ENCODE measurements around the gene INAFM2.
A peak's percentile ranks its signal among the peaks of the same experiment; 100 is the strongest.

Gene INAFM2

DNA sequence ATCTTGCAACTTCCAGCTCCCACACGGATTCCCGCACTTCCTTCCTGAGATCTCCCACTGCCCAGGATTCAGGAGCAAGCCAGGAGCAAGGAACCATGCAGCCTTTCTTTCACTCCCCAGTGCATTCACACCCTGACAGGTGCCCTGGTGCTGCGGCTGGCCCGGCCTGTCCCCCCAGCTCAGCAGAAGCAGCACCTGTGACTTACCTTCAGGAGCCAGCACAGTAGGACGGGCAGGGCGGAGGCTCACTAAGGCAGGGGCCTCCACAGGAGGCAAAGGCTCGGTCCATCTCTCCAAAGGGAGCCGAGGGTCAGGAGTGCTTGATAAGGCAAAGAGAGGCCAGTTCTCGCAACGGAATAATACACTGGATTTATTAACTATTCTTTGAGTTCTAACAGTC is 45.5 kb upstream of the INAFM2 start:
- Histone ChIP-seq H3K4me3 (ENCODE audit: low read depth, low read length) (no peak overlapping the region), H3K9me3 (ENCODE audit: control insufficient read depth, insufficient read depth, low read depth, low read length) (no peaks in the 10 kb centered on the region), H3K36me3 (ENCODE audit: control insufficient read depth in 2 of 2, insufficient read depth in 1 of 2, low read length in 2 of 2) (no peaks in the 10 kb centered on the region), H3K4me1 (ENCODE audit: control insufficient read depth, insufficient read depth, low read length) (no peaks in the 10 kb centered on the region), H3K27ac (ENCODE audit: extremely low read depth, low read depth, low read length) (no peak overlapping the region)
- POLR2A ChIA-PET = no interaction called here
- CTCF ChIA-PET = interaction anchor here (0.7 to 10.6 kb wide), 10 partner anchors 9 to 73 kb away, joined by 3 to 248 read pairs (median 4); partner anchors contain the start of gene PLCB2
- TF ChIP-seq WT1 (tag by site-specific recombination; IDR thresholded peaks at IDR 0.05) (no peak), ZNF24 (tag by site-specific recombination; IDR thresholded peaks at IDR 0.05) (no peak)

DNA sequence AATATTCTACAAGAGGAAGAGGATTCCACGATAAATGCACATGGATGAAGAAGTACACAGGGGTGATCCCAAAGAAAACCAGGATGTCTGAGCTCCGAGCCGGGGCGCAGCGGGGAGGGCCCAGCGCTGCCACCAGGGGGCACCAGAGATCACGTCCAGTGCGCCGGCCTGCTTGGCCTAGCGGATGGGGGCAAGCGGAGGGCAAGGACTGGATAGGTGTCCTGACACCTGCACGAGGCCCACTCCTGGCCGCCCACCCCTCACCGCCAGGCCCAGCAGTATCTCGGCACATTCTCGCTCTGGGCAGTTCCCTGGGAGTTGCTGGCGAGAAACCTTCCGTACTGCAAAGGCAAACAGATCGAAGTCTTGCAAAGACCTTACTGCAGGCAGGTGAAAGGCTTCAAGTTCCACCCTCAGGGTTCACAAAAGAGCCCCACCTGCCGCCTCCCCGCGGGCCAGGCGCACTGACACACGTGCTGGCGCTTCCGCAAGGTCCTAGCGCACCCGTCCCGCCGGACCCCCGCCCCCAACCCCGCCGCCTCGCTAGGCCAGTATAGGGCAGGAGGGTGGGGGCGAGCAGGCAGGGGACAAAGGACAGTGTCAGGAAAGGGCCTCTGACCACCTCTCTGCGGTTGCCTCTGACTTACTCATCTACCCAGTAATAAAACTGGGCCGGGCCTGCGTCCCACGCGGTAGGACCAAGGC is 43.9 kb upstream of the INAFM2 start:
- Histone ChIP-seq H3K4me1 (ENCODE audit: control insufficient read depth, insufficient read depth, low read length) (no peaks in the 10 kb centered on the region), H3K36me3 (ENCODE audit: control insufficient read depth in 2 of 2, insufficient read depth in 1 of 2, low read length in 2 of 2) (no peaks in the 10 kb centered on the region), H3K4me3 (ENCODE audit: low read depth, low read length) (no peak overlapping the region), H3K9me3 (ENCODE audit: control insufficient read depth, insufficient read depth, low read depth, low read length) (no peaks in the 10 kb centered on the region), H3K27ac (ENCODE audit: extremely low read depth, low read depth, low read length) (no peak overlapping the region)
- ChIA-PET CTCF (interaction anchor here (0.6 to 10.6 kb wide), 40 partner anchors 8 to 1532 kb away, joined by 3 to 248 read pairs (median 4); partner anchors contain the start of genes CCDC9B, PAK6 and PLCB2), POLR2A (interaction anchor here (0.9 kb wide), 2 partner anchors 31 to 47 kb away, joined by 3 to 4 read pairs; no protein-coding TSS in a partner anchor)
- TF ChIP-seq, protein P1, sequence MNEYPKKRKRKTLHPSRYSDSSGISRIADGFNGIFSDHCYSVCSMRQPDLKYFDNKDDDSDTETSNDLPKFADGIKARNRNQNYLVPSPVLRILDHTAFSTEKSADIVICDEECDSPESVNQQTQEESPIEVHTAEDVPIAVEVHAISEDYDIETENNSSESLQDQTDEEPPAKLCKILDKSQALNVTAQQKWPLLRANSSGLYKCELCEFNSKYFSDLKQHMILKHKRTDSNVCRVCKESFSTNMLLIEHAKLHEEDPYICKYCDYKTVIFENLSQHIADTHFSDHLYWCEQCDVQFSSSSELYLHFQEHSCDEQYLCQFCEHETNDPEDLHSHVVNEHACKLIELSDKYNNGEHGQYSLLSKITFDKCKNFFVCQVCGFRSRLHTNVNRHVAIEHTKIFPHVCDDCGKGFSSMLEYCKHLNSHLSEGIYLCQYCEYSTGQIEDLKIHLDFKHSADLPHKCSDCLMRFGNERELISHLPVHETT (tag by site-specific recombination; IDR thresholded peaks at IDR 0.05) = no peak
- TF ChIP-seq ZNF16 (tag by site-specific recombination; IDR thresholded peaks at IDR 0.05; ENCODE audit: low read depth) (no peak), ZSCAN30 (tag by site-specific recombination; IDR thresholded peaks at IDR 0.05) (peak; percentile 23; the same call in 1 of the 2 replicates), SP7 (tag by site-specific recombination; IDR thresholded peaks at IDR 0.05) (0 out of 2 replicates have a peak, but pooled peaks have one; percentile 24), ZNF791 (tag by site-specific recombination; IDR thresholded peaks at IDR 0.05) (no peak), ZNF335 (tag by site-specific recombination; conservative IDR thresholded peaks at IDR 0.05) (peak; percentile 76), ZFP37 (tag by site-specific recombination; IDR thresholded peaks at IDR 0.05) (no peak), KLF1 (tag by site-specific recombination; IDR thresholded peaks at IDR 0.05) (no peak), MEIS1 (CRISPR knock-in tag; IDR thresholded peaks at IDR 0.05; ENCODE audit: borderline replicate concordance) (no peak), ZNF138 (tag by site-specific recombination; IDR thresholded peaks at IDR 0.05; ENCODE audit: borderline replicate concordance) (no peak), ZBTB7A (tag by site-specific recombination; IDR thresholded peaks at IDR 0.05; ENCODE audit: low read depth) (0 out of 2 replicates have a peak, but pooled peaks have one; percentile 42), ZNF529 (tag by site-specific recombination; IDR thresholded peaks at IDR 0.05; ENCODE audit: insufficient replicate concordance) (no peak), ZBTB17 (tag by site-specific recombination; IDR thresholded peaks at IDR 0.05) (peak; percentile 75), ZNF121 (tag by site-specific recombination; IDR thresholded peaks at IDR 0.05) (no peak), ZNF747 (tag by site-specific recombination; IDR thresholded peaks at IDR 0.05) (no peak), ZNF391 (tag by site-specific recombination; IDR thresholded peaks at IDR 0.05; ENCODE audit: borderline replicate concordance, low read depth) (no peak), GLIS1 (tag by site-specific recombination; IDR thresholded peaks at IDR 0.05) (no peak), SALL2 (tag by site-specific recombination; IDR thresholded peaks at IDR 0.05; ENCODE audit: borderline replicate concordance) (no peak)
- TF ChIP-seq, protein P2, sequence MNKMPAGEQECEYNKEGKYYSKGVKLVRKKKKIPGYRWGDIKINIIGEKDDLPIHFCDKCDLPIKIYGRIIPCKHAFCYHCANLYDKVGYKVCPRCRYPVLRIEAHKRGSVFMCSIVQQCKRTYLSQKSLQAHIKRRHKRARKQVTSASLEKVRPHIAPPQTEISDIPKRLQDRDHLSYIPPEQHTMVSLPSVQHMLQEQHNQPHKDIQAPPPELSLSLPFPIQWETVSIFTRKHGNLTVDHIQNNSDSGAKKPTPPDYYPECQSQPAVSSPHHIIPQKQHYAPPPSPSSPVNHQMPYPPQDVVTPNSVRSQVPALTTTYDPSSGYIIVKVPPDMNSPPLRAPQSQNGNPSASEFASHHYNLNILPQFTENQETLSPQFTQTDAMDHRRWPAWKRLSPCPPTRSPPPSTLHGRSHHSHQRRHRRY (tag by site-specific recombination; IDR thresholded peaks at IDR 0.05) = no peak
- TF ChIP-seq, protein P3, sequence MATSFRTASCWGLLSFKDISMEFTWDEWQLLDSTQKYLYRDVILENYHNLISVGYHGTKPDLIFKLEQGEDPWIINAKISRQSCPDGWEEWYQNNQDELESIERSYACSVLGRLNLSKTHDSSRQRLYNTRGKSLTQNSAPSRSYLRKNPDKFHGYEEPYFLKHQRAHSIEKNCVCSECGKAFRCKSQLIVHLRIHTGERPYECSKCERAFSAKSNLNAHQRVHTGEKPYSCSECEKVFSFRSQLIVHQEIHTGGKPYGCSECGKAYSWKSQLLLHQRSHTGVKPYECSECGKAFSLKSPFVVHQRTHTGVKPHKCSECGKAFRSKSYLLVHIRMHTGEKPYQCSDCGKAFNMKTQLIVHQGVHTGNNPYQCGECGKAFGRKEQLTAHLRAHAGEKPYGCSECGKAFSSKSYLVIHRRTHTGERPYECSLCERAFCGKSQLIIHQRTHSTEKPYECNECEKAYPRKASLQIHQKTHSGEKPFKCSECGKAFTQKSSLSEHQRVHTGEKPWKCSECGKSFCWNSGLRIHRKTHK (tag by site-specific recombination; IDR thresholded peaks at IDR 0.05) = no peak
- TF ChIP-seq, protein P4, sequence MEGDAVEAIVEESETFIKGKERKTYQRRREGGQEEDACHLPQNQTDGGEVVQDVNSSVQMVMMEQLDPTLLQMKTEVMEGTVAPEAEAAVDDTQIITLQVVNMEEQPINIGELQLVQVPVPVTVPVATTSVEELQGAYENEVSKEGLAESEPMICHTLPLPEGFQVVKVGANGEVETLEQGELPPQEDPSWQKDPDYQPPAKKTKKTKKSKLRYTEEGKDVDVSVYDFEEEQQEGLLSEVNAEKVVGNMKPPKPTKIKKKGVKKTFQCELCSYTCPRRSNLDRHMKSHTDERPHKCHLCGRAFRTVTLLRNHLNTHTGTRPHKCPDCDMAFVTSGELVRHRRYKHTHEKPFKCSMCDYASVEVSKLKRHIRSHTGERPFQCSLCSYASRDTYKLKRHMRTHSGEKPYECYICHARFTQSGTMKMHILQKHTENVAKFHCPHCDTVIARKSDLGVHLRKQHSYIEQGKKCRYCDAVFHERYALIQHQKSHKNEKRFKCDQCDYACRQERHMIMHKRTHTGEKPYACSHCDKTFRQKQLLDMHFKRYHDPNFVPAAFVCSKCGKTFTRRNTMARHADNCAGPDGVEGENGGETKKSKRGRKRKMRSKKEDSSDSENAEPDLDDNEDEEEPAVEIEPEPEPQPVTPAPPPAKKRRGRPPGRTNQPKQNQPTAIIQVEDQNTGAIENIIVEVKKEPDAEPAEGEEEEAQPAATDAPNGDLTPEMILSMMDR (tag by site-specific recombination; IDR thresholded peaks at IDR 0.05) = peak; percentile 76
- TF ChIP-seq, protein P5, sequence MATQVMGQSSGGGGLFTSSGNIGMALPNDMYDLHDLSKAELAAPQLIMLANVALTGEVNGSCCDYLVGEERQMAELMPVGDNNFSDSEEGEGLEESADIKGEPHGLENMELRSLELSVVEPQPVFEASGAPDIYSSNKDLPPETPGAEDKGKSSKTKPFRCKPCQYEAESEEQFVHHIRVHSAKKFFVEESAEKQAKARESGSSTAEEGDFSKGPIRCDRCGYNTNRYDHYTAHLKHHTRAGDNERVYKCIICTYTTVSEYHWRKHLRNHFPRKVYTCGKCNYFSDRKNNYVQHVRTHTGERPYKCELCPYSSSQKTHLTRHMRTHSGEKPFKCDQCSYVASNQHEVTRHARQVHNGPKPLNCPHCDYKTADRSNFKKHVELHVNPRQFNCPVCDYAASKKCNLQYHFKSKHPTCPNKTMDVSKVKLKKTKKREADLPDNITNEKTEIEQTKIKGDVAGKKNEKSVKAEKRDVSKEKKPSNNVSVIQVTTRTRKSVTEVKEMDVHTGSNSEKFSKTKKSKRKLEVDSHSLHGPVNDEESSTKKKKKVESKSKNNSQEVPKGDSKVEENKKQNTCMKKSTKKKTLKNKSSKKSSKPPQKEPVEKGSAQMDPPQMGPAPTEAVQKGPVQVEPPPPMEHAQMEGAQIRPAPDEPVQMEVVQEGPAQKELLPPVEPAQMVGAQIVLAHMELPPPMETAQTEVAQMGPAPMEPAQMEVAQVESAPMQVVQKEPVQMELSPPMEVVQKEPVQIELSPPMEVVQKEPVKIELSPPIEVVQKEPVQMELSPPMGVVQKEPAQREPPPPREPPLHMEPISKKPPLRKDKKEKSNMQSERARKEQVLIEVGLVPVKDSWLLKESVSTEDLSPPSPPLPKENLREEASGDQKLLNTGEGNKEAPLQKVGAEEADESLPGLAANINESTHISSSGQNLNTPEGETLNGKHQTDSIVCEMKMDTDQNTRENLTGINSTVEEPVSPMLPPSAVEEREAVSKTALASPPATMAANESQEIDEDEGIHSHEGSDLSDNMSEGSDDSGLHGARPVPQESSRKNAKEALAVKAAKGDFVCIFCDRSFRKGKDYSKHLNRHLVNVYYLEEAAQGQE (tag by site-specific recombination; IDR thresholded peaks at IDR 0.05) = no peak
- TF ChIP-seq, protein P6, sequence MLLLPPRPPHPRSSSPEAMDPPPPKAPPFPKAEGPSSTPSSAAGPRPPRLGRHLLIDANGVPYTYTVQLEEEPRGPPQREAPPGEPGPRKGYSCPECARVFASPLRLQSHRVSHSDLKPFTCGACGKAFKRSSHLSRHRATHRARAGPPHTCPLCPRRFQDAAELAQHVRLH (tag by site-specific recombination; IDR thresholded peaks at IDR 0.05) = no peak
